Heart left ventricle (tissue), 16 donors: Measurements from ENCODE around the gene TACC2. TPM values are rescaled to one million over a fixed set of nuclear protein-coding genes. Genes with fewer than 3 reads are reported as not detected.

Source experiments
- ATAC-seq, 4 donors: fragments of 200-7000 bp; cut with Tn5 transposase; one replicate each; pipeline ENCODE4 v1.9.1; 2020 to 2022; ENCODE audit warnings: moderate library complexity in 4 of 4, mild to moderate bottlenecking in 3 of 4, moderate number of reproducible peaks in 1 of 4
- DNase-seq, 5 donors: peaks; one replicate each; pipeline ENCODE4 v3.0.0-alpha.2; 2020
- H3K27ac ChIP-seq, 12 donors: fragments of 200-600 bp; sonication (generic) in 4 of 12; one replicate each; pipeline versions ENCODE4 v1.5.0 to v1.8.0; 2016 to 2022; ENCODE audit warnings: mild to moderate bottlenecking in 2 of 12
- H3K27me3 ChIP-seq, 9 donors: fragments of 200-600 bp; sonication (generic) in 2 of 9; one replicate each; pipeline versions ENCODE4 v1.5.1 to v1.8.0; 2016 to 2022; ENCODE audit warnings: mild to moderate bottlenecking in 3 of 9
- H3K36me3 ChIP-seq, 9 donors: fragments of 200-600 bp; sonication (generic) in 2 of 9; one replicate each; pipeline versions ENCODE4 v1.5.0 to v1.8.0; 2018 to 2022; ENCODE audit warnings: mild to moderate bottlenecking in 2 of 9
- H3K4me1 ChIP-seq, 12 donors: fragments of 200-600 bp; sonication (generic) in 4 of 12; one replicate each; pipeline versions ENCODE4 v1.5.0 to v1.8.0; 2016 to 2022; ENCODE audit warnings: mild to moderate bottlenecking in 3 of 12
- H3K4me3 ChIP-seq, 12 donors: fragments of 200-600 bp; sonication (generic) in 4 of 12; one replicate each; pipeline versions ENCODE4 v1.5.0 to v1.8.0; 2017 to 2022; ENCODE audit warnings: mild to moderate bottlenecking in 9 of 12, moderate library complexity in 4 of 12
- H3K9me3 ChIP-seq, 12 donors: fragments of 200-600 bp; sonication (generic) in 4 of 12; one replicate each; pipeline versions ENCODE4 v1.5.0 to v1.8.0; 2016 to 2022; ENCODE audit warnings: mild to moderate bottlenecking in 1 of 12
- POLR2A ChIP-seq, 2 donors: fragments of 450-650 bp; IDR thresholded peaks; one replicate each; pipeline ENCODE4 v1.6.1; 2017; ENCODE audit warnings: antibody characterized with exemption in 2 of 2, mild to moderate bottlenecking in 2 of 2, moderate library complexity in 2 of 2
- WGBS, 4 donors: extraction: QIAGEN DNeasy Blood & Tissue Kit in 2 of 4; methylation state at CpG; one replicate each; pipeline versions ENCODE4 v1.1.5 to v1.1.7; 2013 to 2018; 5-methylcytosine and 5-hydroxymethylcytosine counted together
- intact Hi-C, 10 donors: fragments of 100-400 bp; cut with DNase I; formaldehyde crosslinking; loops; one replicate each; pipeline versions ENCODE4 v1.11.1 to v1.14.2; 2022
- polyA plus RNA-seq, 2 donors: library from polyadenylated mRNA; stranded (reverse); fragments of 200-250 nt; gene quantifications; one replicate each; pipeline ENCODE4 v1.2.3, GENCODE V29; 2013
- total RNA-seq, 9 donors: library from RNA; depleted of rRNA in 2 of 9; stranded (reverse); fragments of >200 nt in 2 of 9; fragmentation: NEBNext Ultra II Directional in 3 of 9; extraction: Animal tissue kit (Norgen Biotek cat#: 25700) in 3 of 9; gene quantifications; one replicate each; pipeline versions ENCODE4 v1.1.0 to v1.2.4, GENCODE V29; 2016 to 2023
- TF ChIP-seq, protein P1 (sequence below), 12 donors: fragments of 200-600 bp; sonication (generic) in 4 of 12; IDR thresholded peaks; one replicate each; pipeline versions ENCODE4 v1.5.0 to v1.8.0; 2018 to 2022; ENCODE audit warnings: antibody characterized with exemption in 12 of 12, mild to moderate bottlenecking in 5 of 12
- donor health status: ischemic (EF 13 %, LVEDD 7.1; RV severe dilation, severe dysfunction).
- donor health status: healthy with polysubstance abuse.
- donor health status: DM: no; HTN: yes; CAD: no.
- donor health status: DM: no; HTN: no; CAD: no.
- donor health status: ischemic (EF 25% LVEDD 6.9; RV normal size, moderate dysfunction).
- donor health status: ischemic (EF 25% LVEDD 5.7; RV mildly dilated, moderate dysfunction).
- donor health status: healthy.
- donor health status: DM: yes; HTN: yes; CAD: no.
- donor health status: ischemic (EF 35%, LVEDD 5.7; RV mildly dilated, moderate dysfunction).
- donor health status: nonischemic (EF 11% LVEDD 7.7; RV severe dilation, severe dysfunction).
- donor health status: DM: yes; HTN: yes; CAD: no.
- donor health status: PGD.
- donor health status: ischemic (EF 29% LVEDD 5.4; RV normal size, mild dysfunction).
- donor health status: nonischemic (EF 23%, LVEDD 6.1; RV moderate dilation, normal function).

Gene TACC2
- total and polyA plus RNA-seq, 11 donors, result 96.7 to 456 (median 294) TPM

DNA sequence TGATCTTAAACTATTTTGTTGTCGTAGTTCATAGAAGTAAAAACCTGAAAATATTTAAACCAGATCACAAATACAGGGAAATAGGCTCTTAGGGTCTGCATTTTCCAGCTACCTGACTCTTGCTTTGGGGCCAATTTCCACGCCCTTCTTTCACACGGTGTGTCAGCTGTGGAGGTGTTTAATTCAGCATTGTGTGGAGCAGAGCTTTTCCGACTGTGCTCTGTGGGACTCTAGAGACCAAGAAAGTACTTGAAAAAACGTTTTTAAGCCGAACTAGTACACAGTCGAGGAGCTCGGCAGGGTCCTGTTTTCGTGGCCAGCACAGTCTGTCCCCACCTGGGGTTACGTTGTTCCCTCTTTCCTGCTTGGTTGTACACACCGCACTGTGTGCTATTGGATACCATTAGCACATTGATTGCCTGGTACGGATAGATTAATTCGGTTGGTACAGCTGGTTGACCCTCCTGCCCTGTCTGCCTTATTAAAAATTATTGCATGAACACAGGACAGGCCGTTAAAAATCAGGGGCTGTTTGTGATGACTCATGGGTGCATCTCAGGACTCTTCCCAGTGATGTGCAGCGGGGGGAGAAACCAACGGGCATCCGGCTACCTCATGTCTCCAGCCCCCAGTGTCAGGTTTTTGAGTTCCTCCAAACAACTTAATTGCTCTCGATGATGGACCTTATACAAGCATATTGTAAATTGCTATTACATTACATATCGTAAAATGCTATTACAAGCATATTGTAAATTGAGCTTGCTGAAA lies 201.4 kb downstream of the TACC2 start:
- Histone ChIP-seq H3K4me1 (peaks cover 0 to 75% (median 31%) of the 10 kb centered on the region in 12 donors), H3K9me3 (no peaks in the 10 kb centered on the region), H3K4me3 (no peak overlapping the region), H3K27me3 (no peaks in the 10 kb centered on the region), H3K36me3 (peaks cover 0 to 15% (median 4%) of the 10 kb centered on the region in 9 donors), H3K27ac (peak overlapping the region in 2 of 12 donors; percentile 26 to 43)
- 79 to 81% (median 79%) methylated on average over 19 of the region's 19 CpGs for WGBS, 4 donors
- DNase-seq (no peak), ATAC-seq (no peak)
- TF ChIP-seq, protein P1, sequence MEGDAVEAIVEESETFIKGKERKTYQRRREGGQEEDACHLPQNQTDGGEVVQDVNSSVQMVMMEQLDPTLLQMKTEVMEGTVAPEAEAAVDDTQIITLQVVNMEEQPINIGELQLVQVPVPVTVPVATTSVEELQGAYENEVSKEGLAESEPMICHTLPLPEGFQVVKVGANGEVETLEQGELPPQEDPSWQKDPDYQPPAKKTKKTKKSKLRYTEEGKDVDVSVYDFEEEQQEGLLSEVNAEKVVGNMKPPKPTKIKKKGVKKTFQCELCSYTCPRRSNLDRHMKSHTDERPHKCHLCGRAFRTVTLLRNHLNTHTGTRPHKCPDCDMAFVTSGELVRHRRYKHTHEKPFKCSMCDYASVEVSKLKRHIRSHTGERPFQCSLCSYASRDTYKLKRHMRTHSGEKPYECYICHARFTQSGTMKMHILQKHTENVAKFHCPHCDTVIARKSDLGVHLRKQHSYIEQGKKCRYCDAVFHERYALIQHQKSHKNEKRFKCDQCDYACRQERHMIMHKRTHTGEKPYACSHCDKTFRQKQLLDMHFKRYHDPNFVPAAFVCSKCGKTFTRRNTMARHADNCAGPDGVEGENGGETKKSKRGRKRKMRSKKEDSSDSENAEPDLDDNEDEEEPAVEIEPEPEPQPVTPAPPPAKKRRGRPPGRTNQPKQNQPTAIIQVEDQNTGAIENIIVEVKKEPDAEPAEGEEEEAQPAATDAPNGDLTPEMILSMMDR (IDR thresholded peaks at IDR 0.05), result no peak
- TF ChIP-seq POLR2A (IDR thresholded peaks at IDR 0.05), result no peak
- intact Hi-C loops, result loop anchor here in 1 of 10 donors (5.0 kb wide), 1 partner anchor 33 kb away; no protein-coding TSS in a partner anchor

DNA sequence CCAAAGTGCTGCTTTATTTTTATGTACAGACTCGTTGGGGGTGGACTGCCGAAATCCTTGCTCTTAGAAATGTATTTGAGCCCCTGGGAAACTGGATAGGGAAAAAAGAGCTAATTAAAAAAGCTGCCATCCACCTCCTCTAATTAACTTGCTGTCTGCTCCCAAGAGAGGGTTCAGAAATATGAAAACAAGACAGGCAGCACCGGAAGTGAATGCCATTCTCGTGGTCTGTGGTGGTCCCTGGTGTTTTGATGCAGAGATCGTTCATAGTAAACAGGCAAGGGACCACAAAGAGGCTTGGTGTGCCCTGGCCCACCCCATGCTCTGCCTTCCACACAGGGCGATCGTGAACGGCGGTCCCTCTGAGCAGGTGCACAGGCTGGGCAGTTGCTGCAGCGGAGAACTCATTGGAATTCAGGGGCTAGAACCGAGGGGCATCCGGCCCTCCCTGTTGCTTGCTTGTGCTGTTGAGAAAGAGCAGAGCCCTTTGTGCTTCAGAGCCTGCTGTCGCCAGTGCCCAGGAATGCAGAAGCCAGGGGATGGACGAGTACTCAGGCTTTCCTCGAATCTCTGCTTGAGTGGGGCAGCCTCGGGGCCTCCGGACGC lies 203.1 kb downstream of the TACC2 start:
- WGBS, 4 donors, result 35 to 53% (median 48%) methylated on average over 18 of the region's 18 CpGs
- Histone ChIP-seq H3K27ac (peak overlapping the region in 7 of 12 donors; percentile 10 to 62 (median 23)), H3K27me3 (no peaks in the 10 kb centered on the region), H3K4me3 (no peak overlapping the region), H3K36me3 (peaks cover 0 to 25% (median 11%) of the 10 kb centered on the region in 9 donors), H3K4me1 (peaks cover 0 to 73% (median 27%) of the 10 kb centered on the region in 12 donors), H3K9me3 (no peaks in the 10 kb centered on the region)
- ATAC-seq (peak; percentile 15 to 77 (median 73)), DNase-seq (peak in 3 of 5 donors; percentile 38 to 56 (median 51))
- no peak for TF ChIP-seq POLR2A (IDR thresholded peaks at IDR 0.05)
- TF ChIP-seq, protein P1 (IDR thresholded peaks at IDR 0.05), result no peak
- intact Hi-C loops, result loop anchor here in 1 of 10 donors (5.0 kb wide), 1 partner anchor 35 kb away; no protein-coding TSS in a partner anchor

DNA sequence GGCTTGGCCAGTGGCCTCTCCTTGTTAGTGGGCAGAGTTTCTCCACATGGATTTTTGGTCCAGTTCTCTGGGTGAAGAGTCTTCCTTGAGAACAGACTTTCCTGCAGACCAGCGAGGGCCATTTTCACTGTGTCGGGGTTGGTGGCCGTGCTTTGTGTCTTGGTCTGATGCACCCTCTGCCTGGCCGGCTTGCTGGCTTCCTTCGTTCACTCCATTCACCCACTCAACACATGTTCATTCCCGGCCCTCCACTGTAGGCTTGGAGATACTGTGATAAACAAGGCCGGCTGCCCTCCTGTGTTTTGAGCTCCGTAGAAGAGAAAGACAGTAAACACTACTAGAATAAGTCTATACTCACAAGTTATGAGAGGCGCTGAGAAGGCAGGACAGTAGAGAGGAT lies 205.3 kb downstream of the TACC2 start:
- Histone ChIP-seq H3K4me3 (no peak overlapping the region), H3K9me3 (no peaks in the 10 kb centered on the region), H3K27ac (peak overlapping the region in 1 of 12 donors; percentile 11), H3K4me1 (peaks cover 0 to 69% (median 20%) of the 10 kb centered on the region in 12 donors), H3K27me3 (no peaks in the 10 kb centered on the region), H3K36me3 (peaks cover 0 to 37% (median 18%) of the 10 kb centered on the region in 9 donors)
- TF ChIP-seq POLR2A (IDR thresholded peaks at IDR 0.05), result no peak
- TF ChIP-seq, protein P1 (IDR thresholded peaks at IDR 0.05), result no peak
- DNase-seq (no peak), ATAC-seq (no peak)
- intact Hi-C loops, result loop anchor here in 1 of 10 donors (5.0 kb wide), 1 partner anchor 37 kb away; no protein-coding TSS in a partner anchor
- WGBS, 4 donors, result 78 to 87% (median 83%) methylated on average over 9 of the region's 9 CpGs

DNA sequence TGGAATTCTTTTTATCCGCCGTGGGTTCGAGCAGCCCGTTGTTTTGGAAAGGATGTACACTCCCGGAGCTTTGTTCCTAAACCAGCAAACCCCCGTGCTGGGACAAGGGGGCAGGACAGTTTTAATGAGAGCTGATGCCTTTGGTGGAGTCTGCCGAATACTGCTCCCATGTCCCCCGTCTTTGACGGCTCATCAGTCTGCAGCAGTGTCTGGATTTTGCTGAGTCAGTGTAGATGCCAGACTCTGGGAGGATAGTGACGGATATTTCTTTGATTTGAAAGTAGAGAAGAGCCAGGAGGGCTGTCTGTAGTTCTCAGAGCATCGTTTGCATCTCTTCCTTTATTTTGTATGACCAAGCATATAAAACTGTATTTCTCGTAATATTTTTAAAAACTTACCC lies 207.3 kb downstream of the TACC2 start:
- H3K36me3 ChIP-seq, result peaks cover 0 to 46% (median 28%) of the 10 kb centered on the region in 9 donors
- H3K4me1 ChIP-seq, result peaks cover 0 to 60% (median 21%) of the 10 kb centered on the region in 12 donors
- H3K27me3 ChIP-seq, result no peaks in the 10 kb centered on the region
- no peaks in the 10 kb centered on the region for H3K9me3 ChIP-seq
- TF ChIP-seq POLR2A (IDR thresholded peaks at IDR 0.05), result no peak
- TF ChIP-seq, protein P1 (IDR thresholded peaks at IDR 0.05), result no peak
- intact Hi-C loops, result loop anchor here in 1 of 10 donors (5.0 kb wide), 1 partner anchor 54 kb away; no protein-coding TSS in a partner anchor
- no peak for ATAC-seq
- WGBS, 4 donors, result 48 to 76% (median 72%) methylated on average over 10 to 12 of the region's 12 CpGs
- DNase-seq, result no peak
- H3K27ac ChIP-seq, result peak overlapping the region in 1 of 12 donors; percentile 88
- H3K4me3 ChIP-seq, result no peak overlapping the region
